GM12878 (cell line): ENCODE measurements around the gene MBD3L5. TPM values are rescaled to one million over a fixed set of nuclear protein-coding genes. Genes with fewer than 3 reads are reported as not detected.

Source experiments
- ATAC-seq: fragments of 200-7000 bp; cut with Tn5 transposase; 3 replicates; pipeline ENCODE4 v1.9.1; 2020; ENCODE audit warnings: mild to moderate bottlenecking, moderate library complexity
- BruUV-seq: library from RNA; stranded (reverse); fragments of 400-500 nt; replicated peaks from 2 replicates; lab custom pipeline; 2021; lab: Mats Ljungman, UMichigan
- CTCF ChIA-PET: fragments of 300-600 bp; sonication (Branson Sonifier 250); formaldehyde crosslinking; extraction: SDS; loops from one replicate; lab custom pipeline; 2021; ENCODE audit warnings: inconsistent platforms; lab: Yijun Ruan, JAX
- POLR2A ChIA-PET: fragments of 350-600 bp; formaldehyde crosslinking; extraction: SDS; loops from one replicate; lab custom pipeline; 2021; ENCODE audit warnings: inconsistent platforms; lab: Charles Lee
- RAD21 ChIA-PET: fragments of 300-600 bp; sonication (Branson Sonifier 250); formaldehyde crosslinking; loops from one replicate; lab custom pipeline; 2023; ENCODE audit warnings: antibody characterized with exemption; ENCODE audit not compliant: unreplicated experiment; lab: Charles Lee
- SMC1A ChIA-PET: fragments of 300-600 bp; sonication (Branson Sonifier 250); formaldehyde crosslinking; loops from one replicate; lab custom pipeline; 2023; ENCODE audit not compliant: unreplicated experiment, uncharacterized antibody; lab: Charles Lee
- DNase-seq: peaks from one replicate; pipeline ENCODE4 v3.0.0-alpha.2; 2011; ENCODE audit warnings: low read depth, low spot score
- FAIRE-seq: peaks from 3 replicates; lab custom pipeline; 2011; peaks lifted over from hg19 to GRCh38; lab: Jason Lieb, UNC
- H2AFZ ChIP-seq: 2 replicates; pipeline ENCODE4 v1.6.0; 2011; ENCODE audit warnings: low read depth, low read length, control low read depth; ENCODE audit not compliant: control insufficient read depth
- H3K27ac ChIP-seq: 2 replicates; pipeline ENCODE4 v1.5.1; 2011; ENCODE audit warnings: control low read depth; ENCODE audit not compliant: control insufficient read depth, insufficient read depth
- H3K27me3 ChIP-seq, 2 experiments: replicated peaks in 1 of 2; 2 replicates each; pipeline versions ENCODE4 v1.6.0 to v1.6.1; 2011; ENCODE audit warnings: low read length in 1 of 2; ENCODE audit not compliant: control insufficient read depth in 2 of 2, insufficient read depth in 2 of 2
- H3K36me3 ChIP-seq, 2 experiments: 2 replicates each; pipeline ENCODE4 v1.5.1; 2011; ENCODE audit warnings: low read length in 1 of 2; ENCODE audit not compliant: control insufficient read depth in 2 of 2, insufficient read depth in 2 of 2
- H3K4me1 ChIP-seq: 2 replicates; pipeline ENCODE4 v1.6.1; 2011; ENCODE audit warnings: mild to moderate bottlenecking, low read length, moderate library complexity, mixed read lengths; ENCODE audit not compliant: control insufficient read depth, insufficient read depth
- H3K4me2 ChIP-seq: 2 replicates; pipeline ENCODE4 v1.6.0; 2011; ENCODE audit warnings: control low read depth; ENCODE audit not compliant: control insufficient read depth, insufficient read depth
- H3K4me3 ChIP-seq: fragments of 200-600 bp; sonication (generic); 2 replicates; pipeline ENCODE4 v1.5.1; 2016
- H3K79me2 ChIP-seq: 2 replicates; pipeline ENCODE4 v1.6.0; 2011; ENCODE audit warnings: low read length; ENCODE audit not compliant: control insufficient read depth, insufficient read depth
- H3K9ac ChIP-seq: 2 replicates; pipeline ENCODE4 v1.8.0; 2011; ENCODE audit warnings: low read length, control low read depth, mixed read lengths; ENCODE audit not compliant: control insufficient read depth, insufficient read depth
- H3K9me3 ChIP-seq: replicated peaks from 3 replicates; pipeline ENCODE4 v1.5.1; 2011; ENCODE audit warnings: mild to moderate bottlenecking, low read length; ENCODE audit not compliant: control insufficient read depth, insufficient read depth
- H4K20me1 ChIP-seq: 2 replicates; pipeline ENCODE4 v1.6.0; 2011; ENCODE audit not compliant: control insufficient read depth, insufficient read depth
- NR2C1 ChIP-seq: fragments of 450-650 bp; IDR thresholded peaks from 2 replicates; pipeline ENCODE4 v1.6.1; 2017; ENCODE audit warnings: antibody characterized with exemption, mild to moderate bottlenecking, moderate library complexity
- RAD21 ChIP-seq: IDR thresholded peaks from 2 replicates; pipeline ENCODE4 v1.6.1; 2011; ENCODE audit warnings: mild to moderate bottlenecking, low read depth, low read length, moderate library complexity; ENCODE audit not compliant: insufficient read depth
- RCOR1 ChIP-seq: conservative IDR thresholded peaks from 2 replicates; pipeline ENCODE4 v1.6.1; 2012; ENCODE audit warnings: low read depth, low read length, improper control_type of control experiment
- STAT3 ChIP-seq: IDR thresholded peaks from 2 replicates; pipeline ENCODE4 v1.6.1; 2011; ENCODE audit warnings: low read depth, low read length, improper control_type of control experiment
- WGBS: methylation state at CpG from one replicate; pipeline ENCODE4 v1.1.6; 2016; ENCODE audit warnings: low lambda C conversion rate; ENCODE audit not compliant: insufficient replicate concordance, insufficient coverage; ENCODE audit errors: missing lambda C conversion rate; 5-methylcytosine and 5-hydroxymethylcytosine counted together
- in situ Hi-C: fragments of 300-500 bp; cut with MboI; formaldehyde crosslinking; loops from 9 replicates; pipeline ENCODE4 v1.14.3; 2018; ENCODE audit warnings: mixed read lengths
- intact Hi-C: fragments of 100-400 bp; cut with micrococcal nuclease; formaldehyde crosslinking; loops from one replicate; pipeline ENCODE4 v1.14.2; 2022; ENCODE audit not compliant: unreplicated experiment
- polyA plus RNA-seq, 11 experiments: library from polyadenylated mRNA; depleted of rRNA in 4 of 11; unstranded in 6 of 11; stranded (reverse) in 5 of 11; fragments of >200 nt; fragmentation: Nextera tagmentation in 4 of 11; fragmentation: Illumina TruSeq in 1 of 11; extraction: Ambion mirVana in 4 of 11; extraction: Trizol in 1 of 11; gene quantifications; 1 replicate in 1 of 11; 2 replicates in 10 of 11; pipeline versions ENCODE4 v1.2.1 to v1.2.3, GENCODE V29; 2011 to 2016; ENCODE audit warnings: inconsistent platforms in 2 of 11, missing spikeins in 2 of 11, low read depth in 1 of 11
- total RNA-seq, 4 experiments: library from RNA; depleted of rRNA in 3 of 4; stranded (reverse); fragments of >200 nt in 3 of 4; fragmentation: Illumina TruSeq in 1 of 4; extraction: Trizol in 1 of 4; gene quantifications; 2 replicates each; pipeline versions ENCODE4 v1.2.1 to v1.2.3, GENCODE V29; 2013 to 2021
- TF ChIP-seq, protein P1 (sequence below): fragments of 450-650 bp; IDR thresholded peaks from 2 replicates; pipeline ENCODE4 v1.6.1; 2017; ENCODE audit warnings: borderline replicate concordance
- TF ChIP-seq, protein P2 (sequence below): fragments of 450-650 bp; IDR thresholded peaks from 2 replicates; pipeline ENCODE4 v1.6.1; 2017; ENCODE audit warnings: mild to moderate bottlenecking, moderate library complexity
- TF ChIP-seq, protein P3 (sequence below): IDR thresholded peaks from 2 replicates; pipeline ENCODE4 v1.6.1; 2012; ENCODE audit warnings: low read depth, low read length, improper control_type of control experiment
- TF ChIP-seq, protein P4 (sequence below): IDR thresholded peaks from 2 replicates; pipeline ENCODE4 v1.6.1; 2012; ENCODE audit warnings: low read length, inconsistent platforms

MBD3L5 gene
- total and polyA plus RNA-seq, 10 of the 15 experiments (the other 5 are each of a cell fraction or from before 2014, with no cell fraction given): not detected

DNA sequence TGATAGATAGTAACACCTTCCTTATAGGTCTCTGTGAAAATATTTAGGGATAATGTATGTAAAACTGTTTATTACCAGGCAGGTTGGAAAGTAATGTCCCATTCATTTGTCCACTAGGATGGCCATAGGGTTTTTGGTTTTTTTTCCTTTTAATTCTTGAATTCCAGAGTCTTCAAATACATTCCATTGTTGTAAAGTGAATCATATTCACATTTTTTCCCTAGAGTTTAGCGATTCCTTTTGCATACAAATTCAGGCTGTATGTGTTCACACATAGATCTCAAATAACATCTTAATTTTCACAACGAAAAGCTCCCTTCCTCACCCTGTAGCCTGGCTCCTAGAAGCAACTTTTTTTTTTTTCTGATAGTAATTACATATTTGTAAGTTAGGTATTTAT is 37.3 kb downstream of the MBD3L5 start (continued):
- TF ChIP-seq, protein P1, sequence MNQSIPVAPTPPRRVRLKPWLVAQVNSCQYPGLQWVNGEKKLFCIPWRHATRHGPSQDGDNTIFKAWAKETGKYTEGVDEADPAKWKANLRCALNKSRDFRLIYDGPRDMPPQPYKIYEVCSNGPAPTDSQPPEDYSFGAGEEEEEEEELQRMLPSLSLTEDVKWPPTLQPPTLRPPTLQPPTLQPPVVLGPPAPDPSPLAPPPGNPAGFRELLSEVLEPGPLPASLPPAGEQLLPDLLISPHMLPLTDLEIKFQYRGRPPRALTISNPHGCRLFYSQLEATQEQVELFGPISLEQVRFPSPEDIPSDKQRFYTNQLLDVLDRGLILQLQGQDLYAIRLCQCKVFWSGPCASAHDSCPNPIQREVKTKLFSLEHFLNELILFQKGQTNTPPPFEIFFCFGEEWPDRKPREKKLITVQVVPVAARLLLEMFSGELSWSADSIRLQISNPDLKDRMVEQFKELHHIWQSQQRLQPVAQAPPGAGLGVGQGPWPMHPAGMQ: no peak

DNA sequence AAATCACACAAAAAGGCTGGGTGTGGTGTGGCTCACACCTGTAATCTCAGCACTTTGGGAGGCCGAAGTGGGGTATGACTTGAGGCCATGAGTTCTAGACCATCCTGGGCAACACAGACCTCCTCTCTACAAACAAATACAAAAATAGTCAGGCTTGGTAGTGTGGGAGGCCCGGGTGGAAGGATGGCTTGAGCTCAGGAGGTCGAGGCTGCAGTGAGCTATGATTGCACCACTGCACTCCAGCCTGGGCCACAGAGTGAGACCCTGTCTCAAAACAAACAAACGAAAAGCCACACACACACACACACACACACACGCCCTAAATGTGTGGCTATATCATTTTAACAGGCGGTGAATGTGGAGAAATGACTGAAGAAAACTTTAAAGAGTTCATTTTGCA is 38.2 kb downstream of the MBD3L5 start:
- no peak for DNase-seq
- FAIRE-seq: no peak
- H3K27ac ChIP-seq: no peak overlapping the region
- H3K36me3 ChIP-seq: peaks cover 6 to 12% of the 10 kb centered on the region in 2 experiments
- no peaks in the 10 kb centered on the region for H4K20me1 ChIP-seq
- ChIA-PET POLR2A (interaction anchor here (0.6 to 1.9 kb wide), 10 partner anchors 17 to 264 kb away, joined by 3 to 14 read pairs (median 4); no protein-coding TSS in a partner anchor), SMC1A (interaction anchor here (0.8 to 2.8 kb wide), 9 partner anchors 29 to 707 kb away, joined by 3 to 13 read pairs (median 4); partner anchors contain the start of genes ALKBH7 and CLPP), CTCF (interaction anchor here (1.0 to 2.5 kb wide), 9 partner anchors 13 to 329 kb away, joined by 3 to 6 read pairs (median 4); no protein-coding TSS in a partner anchor)
- no peaks in the 10 kb centered on the region for H3K4me1 ChIP-seq
- H3K4me2 ChIP-seq: peak overlapping the region; percentile 69; the same call in 1 of the 2 replicates
- no peak overlapping the region for H3K9ac ChIP-seq
- in situ Hi-C loops: no loop called here
- intact Hi-C loops: no loop called here
- H3K79me2 ChIP-seq: peaks cover 12% of the 10 kb centered on the region
- 34% methylated on average over 6 of the region's 6 CpGs for WGBS
- TF ChIP-seq, protein P2, sequence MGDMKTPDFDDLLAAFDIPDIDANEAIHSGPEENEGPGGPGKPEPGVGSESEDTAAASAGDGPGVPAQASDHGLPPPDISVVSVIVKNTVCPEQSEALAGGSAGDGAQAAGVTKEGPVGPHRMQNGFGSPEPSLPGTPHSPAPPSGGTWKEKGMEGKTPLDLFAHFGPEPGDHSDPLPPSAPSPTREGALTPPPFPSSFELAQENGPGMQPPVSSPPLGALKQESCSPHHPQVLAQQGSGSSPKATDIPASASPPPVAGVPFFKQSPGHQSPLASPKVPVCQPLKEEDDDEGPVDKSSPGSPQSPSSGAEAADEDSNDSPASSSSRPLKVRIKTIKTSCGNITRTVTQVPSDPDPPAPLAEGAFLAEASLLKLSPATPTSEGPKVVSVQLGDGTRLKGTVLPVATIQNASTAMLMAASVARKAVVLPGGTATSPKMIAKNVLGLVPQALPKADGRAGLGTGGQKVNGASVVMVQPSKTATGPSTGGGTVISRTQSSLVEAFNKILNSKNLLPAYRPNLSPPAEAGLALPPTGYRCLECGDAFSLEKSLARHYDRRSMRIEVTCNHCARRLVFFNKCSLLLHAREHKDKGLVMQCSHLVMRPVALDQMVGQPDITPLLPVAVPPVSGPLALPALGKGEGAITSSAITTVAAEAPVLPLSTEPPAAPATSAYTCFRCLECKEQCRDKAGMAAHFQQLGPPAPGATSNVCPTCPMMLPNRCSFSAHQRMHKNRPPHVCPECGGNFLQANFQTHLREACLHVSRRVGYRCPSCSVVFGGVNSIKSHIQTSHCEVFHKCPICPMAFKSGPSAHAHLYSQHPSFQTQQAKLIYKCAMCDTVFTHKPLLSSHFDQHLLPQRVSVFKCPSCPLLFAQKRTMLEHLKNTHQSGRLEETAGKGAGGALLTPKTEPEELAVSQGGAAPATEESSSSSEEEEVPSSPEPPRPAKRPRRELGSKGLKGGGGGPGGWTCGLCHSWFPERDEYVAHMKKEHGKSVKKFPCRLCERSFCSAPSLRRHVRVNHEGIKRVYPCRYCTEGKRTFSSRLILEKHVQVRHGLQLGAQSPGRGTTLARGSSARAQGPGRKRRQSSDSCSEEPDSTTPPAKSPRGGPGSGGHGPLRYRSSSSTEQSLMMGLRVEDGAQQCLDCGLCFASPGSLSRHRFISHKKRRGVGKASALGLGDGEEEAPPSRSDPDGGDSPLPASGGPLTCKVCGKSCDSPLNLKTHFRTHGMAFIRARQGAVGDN: no peak
- TF ChIP-seq, protein P3, sequence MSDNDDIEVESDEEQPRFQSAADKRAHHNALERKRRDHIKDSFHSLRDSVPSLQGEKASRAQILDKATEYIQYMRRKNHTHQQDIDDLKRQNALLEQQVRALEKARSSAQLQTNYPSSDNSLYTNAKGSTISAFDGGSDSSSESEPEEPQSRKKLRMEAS: no peak
- no peak for TF ChIP-seq STAT3
- TF ChIP-seq, protein P4, sequence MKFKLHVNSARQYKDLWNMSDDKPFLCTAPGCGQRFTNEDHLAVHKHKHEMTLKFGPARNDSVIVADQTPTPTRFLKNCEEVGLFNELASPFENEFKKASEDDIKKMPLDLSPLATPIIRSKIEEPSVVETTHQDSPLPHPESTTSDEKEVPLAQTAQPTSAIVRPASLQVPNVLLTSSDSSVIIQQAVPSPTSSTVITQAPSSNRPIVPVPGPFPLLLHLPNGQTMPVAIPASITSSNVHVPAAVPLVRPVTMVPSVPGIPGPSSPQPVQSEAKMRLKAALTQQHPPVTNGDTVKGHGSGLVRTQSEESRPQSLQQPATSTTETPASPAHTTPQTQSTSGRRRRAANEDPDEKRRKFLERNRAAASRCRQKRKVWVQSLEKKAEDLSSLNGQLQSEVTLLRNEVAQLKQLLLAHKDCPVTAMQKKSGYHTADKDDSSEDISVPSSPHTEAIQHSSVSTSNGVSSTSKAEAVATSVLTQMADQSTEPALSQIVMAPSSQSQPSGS: no peak
- TF ChIP-seq NR2C1: no peak
- TF ChIP-seq RAD21: no peak
- TF ChIP-seq RCOR1: no peak
- TF ChIP-seq, all 136 proteins: peak for 0
- Histone ChIP-seq H3K27me3 (no peaks in the 10 kb centered on the region), H3K4me3 (peak overlapping the region; percentile 14; the same call in 1 of the 2 replicates), H2AFZ (peak overlapping the region; percentile 86), H3K9me3 (peaks cover 3% of the 10 kb centered on the region; the same call in 2 of the 3 replicates)
- no peak for ATAC-seq
- no TSS peak for BruUV-seq
- RAD21 ChIA-PET: interaction anchor here (0.8 to 2.3 kb wide), 13 partner anchors 31 to 312 kb away, joined by 3 to 15 read pairs (median 5); partner anchors contain the start of gene ARHGEF18
